Measurements from ENCODE around the gene FOXN3.
"Not testable (repeated sequence)": the region's sequence is repeated elsewhere in the genome, so short reads cannot be mapped to it uniquely, and the experiment has no call there.

The FOXN3 gene

DNA sequence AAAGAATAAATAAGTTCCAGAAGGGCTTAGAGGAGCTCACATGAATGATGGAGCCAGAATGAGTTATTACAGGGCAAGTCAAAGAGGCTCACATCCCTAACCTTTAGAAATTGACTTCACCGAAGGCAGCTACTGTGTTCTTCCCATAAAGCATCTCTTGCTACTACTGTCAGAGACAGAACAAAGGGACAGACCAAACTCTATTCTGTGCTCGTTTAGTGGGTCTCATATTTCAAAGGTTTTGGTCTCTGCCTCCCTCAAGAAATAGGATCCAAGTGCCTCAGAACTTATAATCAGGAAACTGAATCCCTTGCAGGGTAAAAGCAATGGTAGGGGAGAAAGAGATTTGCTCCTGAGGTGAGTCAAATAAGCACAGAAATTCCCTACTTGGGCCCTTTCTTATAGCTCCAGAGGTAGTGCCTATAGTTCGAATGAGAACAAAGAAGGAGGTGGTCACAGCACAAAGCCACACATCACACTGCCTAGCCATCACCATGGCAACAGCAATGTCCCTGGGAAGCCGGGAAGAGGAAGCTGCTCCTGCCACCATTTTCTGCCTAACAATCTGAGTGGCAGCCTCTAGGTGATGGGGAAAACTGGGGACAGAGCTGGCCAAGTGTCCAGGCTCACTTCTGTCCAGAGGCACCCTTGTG is 294.9 kb downstream of the FOXN3 start:
- H3K4me3 ChIP-seq (ENCODE audit: low read depth, low read length): no peak overlapping the region
- TF ChIP-seq POLR2A (IDR thresholded peaks at IDR 0.05; ENCODE audit: extremely low read depth, insufficient read length) (no peak), MYC (IDR thresholded peaks at IDR 0.05; ENCODE audit: low read depth, low read length) (no peak)
- TF ChIP-seq, protein P1, sequence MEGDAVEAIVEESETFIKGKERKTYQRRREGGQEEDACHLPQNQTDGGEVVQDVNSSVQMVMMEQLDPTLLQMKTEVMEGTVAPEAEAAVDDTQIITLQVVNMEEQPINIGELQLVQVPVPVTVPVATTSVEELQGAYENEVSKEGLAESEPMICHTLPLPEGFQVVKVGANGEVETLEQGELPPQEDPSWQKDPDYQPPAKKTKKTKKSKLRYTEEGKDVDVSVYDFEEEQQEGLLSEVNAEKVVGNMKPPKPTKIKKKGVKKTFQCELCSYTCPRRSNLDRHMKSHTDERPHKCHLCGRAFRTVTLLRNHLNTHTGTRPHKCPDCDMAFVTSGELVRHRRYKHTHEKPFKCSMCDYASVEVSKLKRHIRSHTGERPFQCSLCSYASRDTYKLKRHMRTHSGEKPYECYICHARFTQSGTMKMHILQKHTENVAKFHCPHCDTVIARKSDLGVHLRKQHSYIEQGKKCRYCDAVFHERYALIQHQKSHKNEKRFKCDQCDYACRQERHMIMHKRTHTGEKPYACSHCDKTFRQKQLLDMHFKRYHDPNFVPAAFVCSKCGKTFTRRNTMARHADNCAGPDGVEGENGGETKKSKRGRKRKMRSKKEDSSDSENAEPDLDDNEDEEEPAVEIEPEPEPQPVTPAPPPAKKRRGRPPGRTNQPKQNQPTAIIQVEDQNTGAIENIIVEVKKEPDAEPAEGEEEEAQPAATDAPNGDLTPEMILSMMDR (IDR thresholded peaks at IDR 0.05; ENCODE audit: low read depth, low read length): no peak
- DNase-seq (ENCODE audit: low read depth): no peak

- TF ChIP-seq MYC (IDR thresholded peaks at IDR 0.05; ENCODE audit: low read depth, low read length): no peak
- TF ChIP-seq, protein P1 (IDR thresholded peaks at IDR 0.05; ENCODE audit: low read depth, low read length): no peak
- no peak for TF ChIP-seq MAX (IDR thresholded peaks at IDR 0.05; ENCODE audit: low read depth, low read length)
- TF ChIP-seq POLR2A (IDR thresholded peaks at IDR 0.05; ENCODE audit: extremely low read depth, insufficient read length): no peak
- DNase-seq (ENCODE audit: low read depth): no peak
- no peak overlapping the region for H3K4me3 ChIP-seq (ENCODE audit: low read depth, low read length)
Measured at GRCh38 chr14:89117012-89117411, 300.0 kb downstream of the FOXN3 start.

- TF ChIP-seq, protein P1 (IDR thresholded peaks at IDR 0.05; ENCODE audit: low read depth, low read length): no peak
- TF ChIP-seq MYC (IDR thresholded peaks at IDR 0.05; ENCODE audit: low read depth, low read length) (no peak), POLR2A (IDR thresholded peaks at IDR 0.05; ENCODE audit: extremely low read depth, insufficient read length) (no peak), MAX (IDR thresholded peaks at IDR 0.05; ENCODE audit: low read depth, low read length) (no peak)
- no peak overlapping the region for H3K4me3 ChIP-seq (ENCODE audit: low read depth, low read length)
- no peak for DNase-seq (ENCODE audit: low read depth)
Measured at GRCh38 chr14:89114109-89114508, 302.9 kb downstream of the FOXN3 start.

- TF ChIP-seq, protein P1 (IDR thresholded peaks at IDR 0.05; ENCODE audit: low read depth, low read length): no peak
- TF ChIP-seq POLR2A (IDR thresholded peaks at IDR 0.05; ENCODE audit: extremely low read depth, insufficient read length): no peak
- TF ChIP-seq MYC (IDR thresholded peaks at IDR 0.05; ENCODE audit: low read depth, low read length): no peak
- TF ChIP-seq MAX (IDR thresholded peaks at IDR 0.05; ENCODE audit: low read depth, low read length): no peak
- DNase-seq (ENCODE audit: low read depth): no peak
- H3K4me3 ChIP-seq (ENCODE audit: low read depth, low read length): no peak overlapping the region
Measured at GRCh38 chr14:89112720-89113119, 304.3 kb downstream of the FOXN3 start.

DNA sequence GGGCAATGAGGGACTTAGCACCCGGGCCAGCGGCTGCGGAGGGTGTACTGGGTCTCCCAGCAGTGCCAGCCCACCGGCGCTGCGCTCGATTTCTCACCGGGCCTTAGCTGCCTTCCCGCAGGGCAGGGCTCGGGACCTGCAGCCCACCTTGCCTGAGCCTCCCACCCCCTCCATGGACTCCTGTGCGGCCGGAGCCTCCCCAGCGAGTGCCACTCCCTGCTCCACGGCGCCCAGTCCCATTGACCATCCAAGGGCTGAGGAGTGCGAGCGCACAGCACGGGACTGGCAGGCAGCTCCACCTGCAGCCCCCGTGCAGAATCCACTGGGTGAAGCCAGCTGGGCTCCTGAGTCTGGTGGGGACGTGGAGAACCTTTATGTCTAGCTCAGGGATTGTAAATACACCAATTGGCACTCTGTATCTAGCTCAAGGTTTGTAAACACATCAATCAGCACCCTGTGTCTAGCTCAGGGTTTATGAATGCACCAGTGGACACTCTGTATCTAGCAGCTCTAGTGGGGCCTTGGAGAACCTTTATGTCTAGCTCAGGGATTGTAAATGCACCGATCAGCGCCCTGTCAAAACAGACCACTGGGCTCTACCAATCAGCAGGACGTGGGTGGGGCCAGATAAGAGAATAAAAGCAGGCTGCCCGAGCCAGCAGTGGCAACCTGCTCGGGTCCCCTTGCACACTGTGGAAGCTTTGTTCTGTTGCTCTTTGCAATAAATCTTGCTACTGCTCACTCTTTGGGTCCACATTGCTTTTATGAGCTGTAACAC is 305.1 kb downstream of the FOXN3 start:
- H3K4me3 ChIP-seq (ENCODE audit: low read depth, low read length); DNase-seq (ENCODE audit: low read depth): not testable (repeated sequence)

DNA sequence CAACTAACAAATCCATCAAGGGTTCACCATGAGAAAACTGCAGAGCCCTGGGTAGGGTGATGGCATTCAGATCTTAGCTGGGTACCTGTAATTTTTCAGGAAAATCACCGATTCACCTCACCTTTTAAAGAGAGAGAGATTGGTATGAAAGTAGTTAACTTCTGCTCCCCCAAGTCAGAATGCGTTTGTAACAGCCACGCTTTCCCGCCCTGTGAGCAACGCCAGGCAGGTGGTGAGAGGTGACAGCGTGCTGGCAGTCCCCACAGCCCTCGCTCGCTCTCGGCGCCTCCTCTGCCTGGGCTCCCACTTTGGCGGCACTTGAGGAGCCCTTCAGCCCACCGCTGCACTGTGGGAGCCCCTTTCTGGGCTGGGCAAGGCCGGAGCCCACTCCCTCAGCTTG is 305.8 kb downstream of the FOXN3 start:
- not testable (repeated sequence) for DNase-seq (ENCODE audit: low read depth); H3K4me3 ChIP-seq (ENCODE audit: low read depth, low read length)

- TF ChIP-seq, protein P1 (IDR thresholded peaks at IDR 0.05; ENCODE audit: low read depth, low read length): no peak
- TF ChIP-seq POLR2A (IDR thresholded peaks at IDR 0.05; ENCODE audit: extremely low read depth, insufficient read length) (no peak), MYC (IDR thresholded peaks at IDR 0.05; ENCODE audit: low read depth, low read length) (no peak), MAX (IDR thresholded peaks at IDR 0.05; ENCODE audit: low read depth, low read length) (no peak)
- H3K4me3 ChIP-seq (ENCODE audit: low read depth, low read length): no peak overlapping the region
- DNase-seq (ENCODE audit: low read depth): no peak
Measured at GRCh38 chr14:89110110-89110509, 306.9 kb downstream of the FOXN3 start.
